ENCODE results near the gene SPATA6L.

DNA sequence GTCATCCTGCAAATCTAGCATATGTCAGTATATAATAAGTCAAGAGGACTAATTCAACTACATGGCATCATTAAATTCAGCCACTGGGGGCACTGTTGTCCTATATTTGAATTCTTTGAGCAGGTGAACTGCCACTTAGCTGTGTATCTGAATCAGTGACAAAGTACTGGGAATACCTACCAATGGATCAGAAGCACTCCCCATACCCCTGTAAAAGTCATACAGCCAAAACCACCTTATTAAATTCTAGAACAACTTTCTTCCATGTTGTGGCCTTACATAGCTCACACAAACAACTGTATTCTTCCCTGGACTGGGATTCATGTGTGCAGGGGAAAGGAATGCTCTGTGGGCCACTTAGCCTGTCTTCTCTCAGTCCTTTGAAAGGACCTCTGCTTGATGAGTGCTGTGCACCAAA is 61.6 kb downstream of the SPATA6L start:
- TF ChIP-seq EGR1 (IDR thresholded peaks at IDR 0.05; ENCODE audit: low read depth), result no peak
- TF ChIP-seq, protein P1, sequence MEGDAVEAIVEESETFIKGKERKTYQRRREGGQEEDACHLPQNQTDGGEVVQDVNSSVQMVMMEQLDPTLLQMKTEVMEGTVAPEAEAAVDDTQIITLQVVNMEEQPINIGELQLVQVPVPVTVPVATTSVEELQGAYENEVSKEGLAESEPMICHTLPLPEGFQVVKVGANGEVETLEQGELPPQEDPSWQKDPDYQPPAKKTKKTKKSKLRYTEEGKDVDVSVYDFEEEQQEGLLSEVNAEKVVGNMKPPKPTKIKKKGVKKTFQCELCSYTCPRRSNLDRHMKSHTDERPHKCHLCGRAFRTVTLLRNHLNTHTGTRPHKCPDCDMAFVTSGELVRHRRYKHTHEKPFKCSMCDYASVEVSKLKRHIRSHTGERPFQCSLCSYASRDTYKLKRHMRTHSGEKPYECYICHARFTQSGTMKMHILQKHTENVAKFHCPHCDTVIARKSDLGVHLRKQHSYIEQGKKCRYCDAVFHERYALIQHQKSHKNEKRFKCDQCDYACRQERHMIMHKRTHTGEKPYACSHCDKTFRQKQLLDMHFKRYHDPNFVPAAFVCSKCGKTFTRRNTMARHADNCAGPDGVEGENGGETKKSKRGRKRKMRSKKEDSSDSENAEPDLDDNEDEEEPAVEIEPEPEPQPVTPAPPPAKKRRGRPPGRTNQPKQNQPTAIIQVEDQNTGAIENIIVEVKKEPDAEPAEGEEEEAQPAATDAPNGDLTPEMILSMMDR (IDR thresholded peaks at IDR 0.05 in 2 of 3, conservative IDR thresholded peaks at IDR 0.05 in 1 of 3; ENCODE audit: borderline replicate concordance in 1 of 3, insufficient read depth in 1 of 3, low read depth in 2 of 3, low read length in 2 of 3), result peak; percentile 64 to 76 (median 66)
- peak; percentile 70 for TF ChIP-seq RAD21 (IDR thresholded peaks at IDR 0.05; ENCODE audit: low read depth)

All from HCT116 (cell line).